AG04449 (cell line): ENCODE results near the gene MS4A6E.

Source experiments
- CTCF ChIA-PET: fragments of 350-600 bp; formaldehyde crosslinking; extraction: SDS; loops from one replicate; lab custom pipeline; 2021; ENCODE audit warnings: antibody characterized with exemption; lab: Yijun Ruan, JAX
- POLR2A ChIA-PET: fragments of 400-600, 350-600 bp; formaldehyde crosslinking; extraction: SDS; loops from one replicate; lab custom pipeline; 2020; ENCODE audit warnings: antibody characterized with exemption, inconsistent platforms; lab: Yijun Ruan, JAX
- DNase-seq: peaks from one replicate; pipeline ENCODE4 v3.0.0-alpha.2; 2010; ENCODE audit warnings: low read depth, low spot score
- H3K4me3 ChIP-seq: 2 replicates; pipeline ENCODE4 v1.5.1; 2011; ENCODE audit warnings: low read depth, mild to moderate bottlenecking, control low read depth, low read length
- TF ChIP-seq, protein P1 (sequence below): IDR thresholded peaks from one replicate; pipeline ENCODE4 v1.5.1; 2011; ENCODE audit warnings: mild to moderate bottlenecking, moderate library complexity, low read length, control low read depth, inconsistent platforms; ENCODE audit not compliant: insufficient read depth; ENCODE audit errors: missing control alignments

The MS4A6E gene

DNA sequence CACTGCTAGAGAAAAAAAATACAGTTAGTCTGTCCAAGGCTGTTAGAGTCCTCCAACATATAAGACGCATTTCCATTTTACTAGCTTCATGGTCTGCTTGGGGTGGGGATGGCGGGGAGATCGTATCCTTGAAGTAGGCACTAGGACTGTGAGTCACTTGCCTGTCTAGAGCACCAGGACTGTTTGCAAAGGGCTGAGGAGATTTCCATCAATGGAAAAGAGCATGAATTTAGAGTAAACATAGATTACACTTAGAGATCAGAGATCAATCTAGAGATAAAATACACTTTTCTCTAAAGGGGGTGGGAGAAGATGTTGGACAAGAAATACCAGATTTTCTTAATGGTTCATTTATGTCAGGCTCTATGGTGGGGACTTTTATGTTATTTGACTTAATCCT lies 49.5 kb downstream of the MS4A6E start:
- ChIA-PET CTCF (no interaction called here), POLR2A (no interaction called here)
- TF ChIP-seq, protein P1, sequence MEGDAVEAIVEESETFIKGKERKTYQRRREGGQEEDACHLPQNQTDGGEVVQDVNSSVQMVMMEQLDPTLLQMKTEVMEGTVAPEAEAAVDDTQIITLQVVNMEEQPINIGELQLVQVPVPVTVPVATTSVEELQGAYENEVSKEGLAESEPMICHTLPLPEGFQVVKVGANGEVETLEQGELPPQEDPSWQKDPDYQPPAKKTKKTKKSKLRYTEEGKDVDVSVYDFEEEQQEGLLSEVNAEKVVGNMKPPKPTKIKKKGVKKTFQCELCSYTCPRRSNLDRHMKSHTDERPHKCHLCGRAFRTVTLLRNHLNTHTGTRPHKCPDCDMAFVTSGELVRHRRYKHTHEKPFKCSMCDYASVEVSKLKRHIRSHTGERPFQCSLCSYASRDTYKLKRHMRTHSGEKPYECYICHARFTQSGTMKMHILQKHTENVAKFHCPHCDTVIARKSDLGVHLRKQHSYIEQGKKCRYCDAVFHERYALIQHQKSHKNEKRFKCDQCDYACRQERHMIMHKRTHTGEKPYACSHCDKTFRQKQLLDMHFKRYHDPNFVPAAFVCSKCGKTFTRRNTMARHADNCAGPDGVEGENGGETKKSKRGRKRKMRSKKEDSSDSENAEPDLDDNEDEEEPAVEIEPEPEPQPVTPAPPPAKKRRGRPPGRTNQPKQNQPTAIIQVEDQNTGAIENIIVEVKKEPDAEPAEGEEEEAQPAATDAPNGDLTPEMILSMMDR = no peak
- no peak overlapping the region for H3K4me3 ChIP-seq
- DNase-seq = no peak

DNA sequence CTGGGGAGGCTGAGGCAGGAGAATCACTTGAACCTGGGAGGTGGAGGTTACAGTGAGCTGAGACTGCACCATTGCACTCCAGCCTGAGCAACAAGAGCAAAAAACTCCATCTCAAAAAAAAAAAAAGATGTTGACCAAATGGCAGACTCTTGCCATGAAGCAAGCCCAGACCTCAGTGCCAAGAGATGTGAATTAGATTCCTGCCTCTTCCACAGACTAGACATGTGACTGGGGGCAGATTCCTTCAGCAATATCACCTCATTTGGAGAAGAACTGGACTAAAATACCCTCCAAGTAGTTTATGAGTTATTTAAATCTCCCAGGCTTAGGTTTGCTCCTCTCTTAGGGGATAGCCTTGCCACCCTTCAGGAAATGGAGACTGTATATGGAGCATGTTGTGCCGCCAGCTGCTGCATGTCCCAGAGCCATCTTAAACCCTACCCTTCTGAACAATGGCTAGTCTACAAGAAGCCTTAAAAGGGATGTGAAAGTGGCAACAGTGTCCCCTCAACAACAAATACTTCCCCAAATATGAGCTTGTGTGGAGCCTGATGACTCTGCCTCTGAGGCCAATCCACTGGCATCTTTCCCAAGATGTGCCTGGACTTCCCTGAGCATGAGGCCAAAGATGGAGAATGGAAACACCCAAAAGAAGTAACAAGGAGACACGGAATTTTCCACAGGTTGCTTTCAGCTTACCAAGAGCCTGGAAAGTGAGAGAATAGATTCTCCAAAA lies 50.5 kb downstream of the MS4A6E start:
- CTCF ChIA-PET = no interaction called here
- no peak for DNase-seq
- POLR2A ChIA-PET = no interaction called here
- no peak overlapping the region for H3K4me3 ChIP-seq
- TF ChIP-seq, protein P1 = no peak

DNA sequence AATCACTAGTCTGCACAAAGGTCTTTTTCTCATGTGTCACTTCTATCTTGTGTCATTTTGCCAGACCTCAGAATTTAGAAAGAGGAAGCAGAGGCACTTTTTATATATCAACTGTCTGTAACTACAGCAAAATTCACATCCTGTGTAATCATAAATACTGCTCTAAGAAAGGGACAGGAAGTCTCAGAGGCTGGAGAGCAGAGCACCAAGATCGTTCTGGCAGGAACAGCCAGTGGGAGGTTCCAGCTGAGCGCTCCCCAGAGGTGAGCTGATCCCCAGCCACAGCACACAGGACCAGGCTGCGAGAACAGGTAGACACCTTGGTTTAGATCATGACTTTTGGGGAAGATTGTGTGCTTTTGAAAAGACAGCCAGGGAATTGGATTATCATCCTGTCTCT lies 51.3 kb downstream of the MS4A6E start, which contains the start of gene MS4A7:
TSS of gene MS4A7 (plus strand) at position 179 of the 400 bp plus-strand sequence. CDS start 4,610 bp downstream, outside the sequence.
- no peak within 1 kb of the TSS for H3K4me3 ChIP-seq
- DNase-seq = no peak
- TF ChIP-seq, protein P1 = no peak
- POLR2A ChIA-PET = no interaction called here
- CTCF ChIA-PET = no interaction called here

DNA sequence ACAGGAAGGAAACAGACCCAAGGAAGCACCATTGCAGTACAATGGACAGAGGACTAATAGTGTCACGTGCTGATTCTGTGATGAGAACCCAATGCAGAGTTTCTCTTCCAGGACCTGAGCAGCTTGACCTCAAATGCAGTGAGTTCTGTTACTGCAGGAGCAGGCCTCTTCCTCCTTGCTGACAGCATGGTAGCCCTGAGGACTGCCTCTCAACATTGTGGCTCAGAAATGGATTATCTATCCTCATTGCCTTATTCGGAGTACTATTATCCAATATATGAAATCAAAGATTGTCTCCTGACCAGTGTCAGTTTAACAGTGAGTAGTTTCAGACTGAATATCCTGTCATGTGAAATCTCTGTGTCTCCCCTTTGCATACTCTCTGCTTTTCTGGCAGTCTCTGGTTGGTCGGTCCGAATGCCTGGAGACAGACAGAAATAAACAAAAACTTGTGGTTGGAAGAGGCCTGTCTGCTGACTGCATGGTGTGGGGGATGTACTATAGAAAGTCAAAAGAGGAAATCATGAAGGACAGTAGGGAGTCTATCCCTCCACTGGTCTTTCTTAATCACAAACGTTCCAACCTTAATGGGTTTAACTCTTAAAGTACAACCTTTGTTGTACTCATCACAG lies 62.3 kb downstream of the MS4A6E start:
- CTCF ChIA-PET = no interaction called here
- POLR2A ChIA-PET = no interaction called here
- DNase-seq = no peak
- TF ChIP-seq, protein P1 = no peak
- H3K4me3 ChIP-seq = no peak overlapping the region

DNA sequence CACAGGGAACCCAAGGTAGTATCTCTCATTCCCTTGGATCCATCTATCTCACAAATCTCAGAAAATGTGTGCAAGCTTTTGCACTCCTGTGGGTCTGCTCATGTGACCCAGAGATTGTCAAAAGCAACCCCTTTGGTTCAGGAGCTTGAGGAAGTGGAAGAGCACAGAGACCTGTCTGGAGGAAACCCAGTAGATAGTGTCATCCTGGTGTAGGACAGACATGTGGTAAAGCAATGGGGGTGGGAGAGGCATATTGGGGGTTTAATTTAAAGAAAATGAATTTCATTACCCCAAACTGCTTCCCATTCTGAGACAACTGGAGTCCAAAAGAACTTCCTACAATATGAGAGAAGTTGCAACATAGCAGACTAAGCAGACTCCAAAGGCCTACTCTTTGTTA lies 63.4 kb downstream of the MS4A6E start:
- POLR2A ChIA-PET = no interaction called here
- H3K4me3 ChIP-seq = no peak overlapping the region
- DNase-seq = no peak
- TF ChIP-seq, protein P1 = no peak
- CTCF ChIA-PET = no interaction called here
